IMR-90 (cell line): Measurements from ENCODE around the gene KIF6. TPM values are rescaled to one million over a fixed set of nuclear protein-coding genes. Genes with fewer than 3 reads are reported as not detected.

Experiments used
- ATAC-seq: fragments of 200-7000 bp; cut with Tn5 transposase; 2 replicates; pipeline ENCODE4 v1.9.1; 2020; ENCODE audit warnings: low read depth, mild to moderate bottlenecking, moderate library complexity
- BruUV-seq: library from RNA; stranded (reverse); fragments of 400-500 nt; replicated peaks from 2 replicates; lab custom pipeline; 2021; lab: Mats Ljungman, UMichigan
- CTCF ChIA-PET: fragments of 300-600 bp; formaldehyde crosslinking; extraction: SDS; loops from one replicate; lab custom pipeline; 2021; ENCODE audit warnings: antibody characterized with exemption; lab: Yijun Ruan, JAX
- POLR2A ChIA-PET: fragments of 300-600 bp; sonication (Branson Sonifier 250); formaldehyde crosslinking; loops from one replicate; lab custom pipeline; 2022; ENCODE audit warnings: antibody characterized with exemption; ENCODE audit not compliant: unreplicated experiment; lab: Charles Lee
- DNase-seq: peaks from one replicate; pipeline ENCODE4 v3.0.0; 2013
- H2AFZ ChIP-seq: replicated peaks from 2 replicates; pipeline ENCODE3; 2013; ENCODE audit warnings: low read length, mild to moderate bottlenecking; ENCODE audit not compliant: poor library complexity
- H2AK5ac ChIP-seq: 2 replicates; pipeline ENCODE4 v1.6.1; 2013; ENCODE audit warnings: low read depth, low read length, inconsistent platforms
- H2AK9ac ChIP-seq: replicated peaks from 2 replicates; pipeline ENCODE3; 2013; ENCODE audit warnings: mild to moderate bottlenecking, low read depth, low read length, moderate library complexity; ENCODE audit not compliant: poor library complexity
- H2BK120ac ChIP-seq: 2 replicates; pipeline ENCODE4 v1.6.1; 2013; ENCODE audit warnings: low read depth, low read length, inconsistent platforms
- H2BK15ac ChIP-seq: 3 replicates; pipeline ENCODE4 v1.6.1; 2013; ENCODE audit warnings: low read depth, low read length, inconsistent platforms
- H2BK20ac ChIP-seq: 2 replicates; pipeline ENCODE4 v1.6.1; 2013; ENCODE audit warnings: low read depth, mild to moderate bottlenecking, inconsistent platforms, low read length, moderate library complexity
- H2BK5ac ChIP-seq: 2 replicates; pipeline ENCODE4 v1.6.1; 2013; ENCODE audit warnings: mild to moderate bottlenecking, low read depth, low read length, inconsistent platforms; ENCODE audit not compliant: poor library complexity, severe bottlenecking
- H3K14ac ChIP-seq: replicated peaks from 2 replicates; pipeline ENCODE4 v1.6.1; 2013; ENCODE audit warnings: low read depth, low read length, inconsistent platforms
- H3K18ac ChIP-seq: 2 replicates; pipeline ENCODE4 v1.6.1; 2013; ENCODE audit warnings: low read depth, low read length, control low read depth
- H3K23ac ChIP-seq: 2 replicates; pipeline ENCODE4 v1.6.1; 2013; ENCODE audit warnings: low read depth, low read length, inconsistent platforms
- H3K27ac ChIP-seq: 2 replicates; pipeline ENCODE4 v1.5.1; 2013; ENCODE audit warnings: mild to moderate bottlenecking, control low read depth, low read length; ENCODE audit not compliant: insufficient read depth
- H3K27me3 ChIP-seq: 2 replicates; pipeline ENCODE4 v1.6.1; 2013; ENCODE audit warnings: low read length; ENCODE audit not compliant: control insufficient read depth, insufficient read depth
- H3K36me3 ChIP-seq: 2 replicates; pipeline ENCODE4 v1.6.1; 2013; ENCODE audit warnings: low read length, mixed read lengths; ENCODE audit not compliant: control insufficient read depth, insufficient read depth
- H3K4ac ChIP-seq: 2 replicates; pipeline ENCODE4 v1.6.1; 2013; ENCODE audit warnings: low read depth, low read length, inconsistent platforms
- H3K4me1 ChIP-seq: 2 replicates; pipeline ENCODE4 v1.6.1; 2013; ENCODE audit warnings: low read length, mixed read lengths; ENCODE audit not compliant: control insufficient read depth, insufficient read depth
- H3K4me2 ChIP-seq: 2 replicates; pipeline ENCODE4 v1.6.1; 2013; ENCODE audit warnings: low read depth, mild to moderate bottlenecking, control low read depth, low read length, moderate library complexity
- H3K4me3 ChIP-seq: 2 replicates; pipeline ENCODE4 v1.5.1; 2013; ENCODE audit warnings: low read depth, mild to moderate bottlenecking, control low read depth, low read length, moderate library complexity; ENCODE audit not compliant: insufficient read depth
- H3K56ac ChIP-seq: 2 replicates; pipeline ENCODE4 v1.6.1; 2013; ENCODE audit warnings: low read length, inconsistent platforms; ENCODE audit not compliant: insufficient read depth; ENCODE audit errors: extremely low read depth
- H3K79me1 ChIP-seq, 2 experiments: 2 replicates each; pipeline ENCODE4 v1.6.1; 2013; ENCODE audit warnings: low read length in 2 of 2, inconsistent platforms in 1 of 2, low read depth in 1 of 2
- H3K9ac ChIP-seq: 2 replicates; pipeline ENCODE4 v1.6.1; 2013; ENCODE audit warnings: low read depth, low read length, control low read depth
- H3K9me1 ChIP-seq: 2 replicates; pipeline ENCODE4 v1.6.1; 2013; ENCODE audit warnings: low read length, inconsistent platforms; ENCODE audit not compliant: insufficient read depth
- H3K9me3 ChIP-seq: 2 replicates; pipeline ENCODE4 v1.6.1; 2013; ENCODE audit warnings: low read length; ENCODE audit not compliant: control insufficient read depth, insufficient read depth
- H4K20me1 ChIP-seq: 2 replicates; pipeline ENCODE4 v1.6.1; 2013; ENCODE audit warnings: low read length, inconsistent platforms; ENCODE audit not compliant: insufficient read depth
- H4K5ac ChIP-seq: 2 replicates; pipeline ENCODE4 v1.6.1; 2013; ENCODE audit warnings: mild to moderate bottlenecking, low read depth, low read length, control low read depth
- H4K8ac ChIP-seq, 2 experiments: 2 replicates each; pipeline ENCODE4 v1.6.1; 2013; ENCODE audit warnings: low read depth in 2 of 2, low read length in 2 of 2, control low read depth in 1 of 2, inconsistent platforms in 1 of 2
- H4K91ac ChIP-seq: 2 replicates; pipeline ENCODE4 v1.6.1; 2013; ENCODE audit warnings: low read depth, low read length, inconsistent platforms; ENCODE audit not compliant: insufficient read depth
- BHLHE40 ChIP-seq: fragments of 150-350 bp; IDR thresholded peaks from 2 replicates; pipeline ENCODE4 v1.6.1; 2016; ENCODE audit warnings: mild to moderate bottlenecking, low read depth, low read length
- CEBPB ChIP-seq: IDR thresholded peaks from 2 replicates; pipeline ENCODE4 v1.6.1; 2012; ENCODE audit warnings: low read depth, low read length, improper control_type of control experiment
- CHD1 ChIP-seq: IDR thresholded peaks from 2 replicates; pipeline ENCODE4 v1.6.1; 2012; ENCODE audit warnings: low read depth, low read length, improper control_type of control experiment
- ELK1 ChIP-seq: fragments of 150-350 bp; IDR thresholded peaks from 2 replicates; pipeline ENCODE4 v1.6.1; 2016; ENCODE audit warnings: low read depth, mild to moderate bottlenecking, low read length, moderate library complexity, borderline replicate concordance
- FOS ChIP-seq: fragments of 150-350 bp; IDR thresholded peaks from 2 replicates; pipeline ENCODE4 v1.6.1; 2016; ENCODE audit warnings: low read depth, low read length
- MAFK ChIP-seq: IDR thresholded peaks from 2 replicates; pipeline ENCODE4 v1.6.1; 2012; ENCODE audit warnings: low read depth, low read length, improper control_type of control experiment
- MAZ ChIP-seq: IDR thresholded peaks from 2 replicates; pipeline ENCODE4 v1.6.1; 2012; ENCODE audit warnings: low read depth, mild to moderate bottlenecking, low read length, improper control_type of control experiment, moderate library complexity, borderline replicate concordance
- MXI1 ChIP-seq: IDR thresholded peaks from 2 replicates; pipeline ENCODE4 v1.6.1; 2012; ENCODE audit warnings: low read depth, mild to moderate bottlenecking, low read length, moderate library complexity, borderline replicate concordance
- NFE2L2 ChIP-seq: fragments of 150-350 bp; IDR thresholded peaks from 2 replicates; pipeline ENCODE4 v1.6.1; 2016; ENCODE audit warnings: low read depth, mild to moderate bottlenecking, low read length
- POLR2A ChIP-seq: IDR thresholded peaks from 2 replicates; pipeline ENCODE4 v1.6.1; 2012; ENCODE audit warnings: mild to moderate bottlenecking, low read depth, low read length
- RAD21 ChIP-seq: IDR thresholded peaks from 2 replicates; pipeline ENCODE4 v1.6.1; 2012; ENCODE audit warnings: low read length, improper control_type of control experiment
- RCOR1 ChIP-seq: IDR thresholded peaks from 2 replicates; pipeline ENCODE4 v1.6.1; 2012; ENCODE audit warnings: mild to moderate bottlenecking, low read length, improper control_type of control experiment; ENCODE audit not compliant: insufficient replicate concordance
- RFX5 ChIP-seq: IDR thresholded peaks from 2 replicates; pipeline ENCODE4 v1.8.0; 2012; ENCODE audit warnings: low read depth, mild to moderate bottlenecking, low read length, moderate library complexity
- SMC3 ChIP-seq: fragments of 150-350 bp; IDR thresholded peaks from 2 replicates; pipeline ENCODE4 v1.6.1; 2016; ENCODE audit warnings: low read depth, mild to moderate bottlenecking, antibody characterized with exemption, low read length, moderate library complexity
- USF2 ChIP-seq: fragments of 150-350 bp; IDR thresholded peaks from 2 replicates; pipeline ENCODE4 v1.6.1; 2017; ENCODE audit warnings: mild to moderate bottlenecking, antibody characterized with exemption, low read length, low read depth
- WGBS, 2 experiments: methylation state at CpG; one replicate each; pipeline versions ENCODE4 v1.1.5 to v1.1.7; 2013; ENCODE audit warnings: missing lambda C conversion rate in 2 of 2; ENCODE audit not compliant: insufficient read length in 1 of 2; ENCODE audit errors: extremely low coverage in 2 of 2; 5-methylcytosine and 5-hydroxymethylcytosine counted together
- dilution Hi-C: fragments of 300-500 bp; cut with HindIII; formaldehyde crosslinking; loops from one replicate; pipeline ENCODE4 v1.14.3; 2018; ENCODE audit warnings: low sequenced_read_pairs; ENCODE audit not compliant: unreplicated experiment
- in situ Hi-C: fragments of 300-500 bp; cut with MboI; formaldehyde crosslinking; loops from 3 replicates; pipeline ENCODE4 v1.14.3; 2019; ENCODE audit warnings: low sequenced_read_pairs, inconsistent platforms, mixed read lengths
- intact Hi-C: fragments of 100-400 bp; cut with micrococcal nuclease; formaldehyde crosslinking; loops from 2 replicates; pipeline ENCODE4 v1.10.0; 2022
- polyA plus RNA-seq, 3 experiments: library from polyadenylated mRNA; depleted of rRNA; stranded (reverse); fragments of >200 nt; gene quantifications; 2 replicates each; pipeline ENCODE4 v1.2.3, GENCODE V29; 2012; ENCODE audit warnings: low replicate concordance in 1 of 3
- total RNA-seq: library from RNA; depleted of rRNA; stranded (reverse); fragments of >200 nt; gene quantifications from 2 replicates; pipeline ENCODE4 v1.2.3, GENCODE V29; 2012
- TF ChIP-seq, protein P1 (sequence below): conservative IDR thresholded peaks from 2 replicates; pipeline ENCODE4 v1.5.1; 2012; ENCODE audit warnings: mild to moderate bottlenecking, low read depth, low read length, improper control_type of control experiment

The KIF6 gene
- total and polyA plus RNA-seq, 2 of the 4 experiments (the other 2 are of a cell fraction) = under 0.01 to 0.10 TPM

- CTCF ChIA-PET = no interaction called here
- dilution Hi-C loops (no loop called here), in situ Hi-C loops (no loop called here), intact Hi-C loops (no loop called here)
- Histone ChIP-seq H3K9me3 (0 out of 2 replicates have a peak, but pooled peaks cover 2% of the 10 kb centered on the region), H4K20me1 (no peaks in the 10 kb centered on the region), H4K8ac (no peak overlapping the region), H2AK5ac (no peak overlapping the region), H3K18ac (no peak overlapping the region), H3K4me1 (no peaks in the 10 kb centered on the region), H2AK9ac (no peak overlapping the region), H3K4ac (no peak overlapping the region), H2BK15ac (no peak overlapping the region), H3K27ac (no peak overlapping the region), H2BK120ac (no peak overlapping the region), H3K23ac (no peak overlapping the region), H2BK20ac (no peak overlapping the region), H4K5ac (no peak overlapping the region), H4K91ac (no peak overlapping the region), H3K56ac (no peak overlapping the region), H2BK5ac (no peak overlapping the region), H3K36me3 (no peaks in the 10 kb centered on the region), H3K14ac (no peak overlapping the region), H3K9me1 (no peaks in the 10 kb centered on the region), H2AFZ (no peak overlapping the region), H3K4me3 (no peak overlapping the region), H3K9ac (no peak overlapping the region), H3K27me3 (no peaks in the 10 kb centered on the region), H3K79me1 (no peaks in the 10 kb centered on the region), H3K4me2 (no peak overlapping the region)
- ATAC-seq = no peak
- no CpG with 5 or more reads among the region's 3 CpGs for WGBS, 2 experiments
- POLR2A ChIA-PET = no interaction called here
- no TSS peak for BruUV-seq
- no peak for DNase-seq
- TF ChIP-seq RFX5 (no peak), USF2 (no peak), MAZ (no peak), RCOR1 (no peak), NFE2L2 (no peak), FOS (no peak), MXI1 (no peak), POLR2A (no peak), ELK1 (no peak), RAD21 (no peak), SMC3 (no peak), MAFK (no peak), CEBPB (no peak), CHD1 (no peak), BHLHE40 (no peak)
- TF ChIP-seq, protein P1, sequence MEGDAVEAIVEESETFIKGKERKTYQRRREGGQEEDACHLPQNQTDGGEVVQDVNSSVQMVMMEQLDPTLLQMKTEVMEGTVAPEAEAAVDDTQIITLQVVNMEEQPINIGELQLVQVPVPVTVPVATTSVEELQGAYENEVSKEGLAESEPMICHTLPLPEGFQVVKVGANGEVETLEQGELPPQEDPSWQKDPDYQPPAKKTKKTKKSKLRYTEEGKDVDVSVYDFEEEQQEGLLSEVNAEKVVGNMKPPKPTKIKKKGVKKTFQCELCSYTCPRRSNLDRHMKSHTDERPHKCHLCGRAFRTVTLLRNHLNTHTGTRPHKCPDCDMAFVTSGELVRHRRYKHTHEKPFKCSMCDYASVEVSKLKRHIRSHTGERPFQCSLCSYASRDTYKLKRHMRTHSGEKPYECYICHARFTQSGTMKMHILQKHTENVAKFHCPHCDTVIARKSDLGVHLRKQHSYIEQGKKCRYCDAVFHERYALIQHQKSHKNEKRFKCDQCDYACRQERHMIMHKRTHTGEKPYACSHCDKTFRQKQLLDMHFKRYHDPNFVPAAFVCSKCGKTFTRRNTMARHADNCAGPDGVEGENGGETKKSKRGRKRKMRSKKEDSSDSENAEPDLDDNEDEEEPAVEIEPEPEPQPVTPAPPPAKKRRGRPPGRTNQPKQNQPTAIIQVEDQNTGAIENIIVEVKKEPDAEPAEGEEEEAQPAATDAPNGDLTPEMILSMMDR = no peak
Measured at GRCh38 chr6:39470506-39470905, 254.7 kb downstream of the KIF6 start.
